Measurements from ENCODE around the gene CYBRD1.

- TF ChIP-seq POLR2A (IDR thresholded peaks at IDR 0.05) = no peak
- no peak for TF ChIP-seq CTCF (IDR thresholded peaks at IDR 0.05 in 4 of 5, conservative IDR thresholded peaks at IDR 0.05 in 1 of 5)
These were observed 56.0 kb downstream of the CYBRD1 start for GRCh38 chr2:171578127-171578803.

Measured in gastrocnemius medialis (tissue), 4 donors.